Activated naive CD8-positive, alpha-beta T cell treated with anti-CD3 and anti-CD28 coated beads, Interleukin-2, amount 50 U/mL, for 16 hours (primary cell): ENCODE data around the gene SLC26A11.
A peak's percentile ranks its signal among the peaks of the same experiment; 100 is the strongest.
"Not testable (repeated sequence)": the region's sequence is repeated elsewhere in the genome, so short reads cannot be mapped to it uniquely, and the experiment has no call there.

Source experiments
- DNase-seq: peaks from one replicate; pipeline ENCODE4 v3.0.0-alpha.2; 2020; ENCODE audit warnings: low read depth, low spot score

SLC26A11 gene

GRCh38 chr17:80260791-80261158 is 40.5 kb downstream of the SLC26A11 start, which contains the start of gene RNF213:
Gene RNF213, plus strand, starts transcription at chr17:80260852. Its CDS starts 2,830 bp downstream, at chr17:80263682.
- no peak for DNase-seq

- DNase-seq = no peak
Observed at GRCh38 chr17:80261159-80261894, 41.1 kb downstream of the SLC26A11 start.

- DNase-seq = no peak
Observed at GRCh38 chr17:80261895-80262279, 41.7 kb downstream of the SLC26A11 start.

- DNase-seq = no peak
Observed at GRCh38 chr17:80262291-80262690, 42.1 kb downstream of the SLC26A11 start.

- no peak for DNase-seq
Observed at GRCh38 chr17:80262775-80263244, 42.6 kb downstream of the SLC26A11 start.

GRCh38 chr17:80263253-80264204 is 43.3 kb downstream of the SLC26A11 start:
- DNase-seq = peak; percentile 76

GRCh38 chr17:80264205-80265075 is 44.2 kb downstream of the SLC26A11 start:
- peak; percentile 35 for DNase-seq

GRCh38 chr17:80265205-80266068 is 45.2 kb downstream of the SLC26A11 start:
- DNase-seq = peak; percentile 60

- DNase-seq = no peak
Observed at GRCh38 chr17:80267391-80267790, 47.2 kb downstream of the SLC26A11 start.

- DNase-seq = no peak
Observed at GRCh38 chr17:80268427-80268826, 48.2 kb downstream of the SLC26A11 start.

GRCh38 chr17:80269405-80269807 is 49.2 kb downstream of the SLC26A11 start:
- no peak for DNase-seq

- DNase-seq = no peak
Observed at GRCh38 chr17:80270104-80270503, 49.9 kb downstream of the SLC26A11 start.

GRCh38 chr17:80270836-80271235 is 50.6 kb downstream of the SLC26A11 start:
- DNase-seq = no peak

- DNase-seq = no peak
Observed at GRCh38 chr17:80272366-80272765, 52.1 kb downstream of the SLC26A11 start.

- no peak for DNase-seq
Observed at GRCh38 chr17:80274331-80274730, 54.1 kb downstream of the SLC26A11 start.

GRCh38 chr17:80274871-80275449 is 54.7 kb downstream of the SLC26A11 start:
- no peak for DNase-seq

- not testable (repeated sequence) for DNase-seq
Observed at GRCh38 chr17:80275857-80276256, 55.6 kb downstream of the SLC26A11 start.

GRCh38 chr17:80277751-80278671 is 57.8 kb downstream of the SLC26A11 start:
- DNase-seq = no peak

- no peak for DNase-seq
Observed at GRCh38 chr17:80279895-80280294, 59.7 kb downstream of the SLC26A11 start.
